Stimulated activated CD4-positive, alpha-beta T cell treated with anti-CD3 and anti-CD28 coated beads, Interleukin-15, amount 100 ng/mL, for 48 hours (primary cell): ENCODE results near the gene ZCCHC17.

ENCODE experiments used
- DNase-seq, 2 donors: peaks; one replicate each; pipeline ENCODE4 v3.0.0-alpha.2; 2020; ENCODE audit warnings: low read depth in 2 of 2

The ZCCHC17 gene

DNA sequence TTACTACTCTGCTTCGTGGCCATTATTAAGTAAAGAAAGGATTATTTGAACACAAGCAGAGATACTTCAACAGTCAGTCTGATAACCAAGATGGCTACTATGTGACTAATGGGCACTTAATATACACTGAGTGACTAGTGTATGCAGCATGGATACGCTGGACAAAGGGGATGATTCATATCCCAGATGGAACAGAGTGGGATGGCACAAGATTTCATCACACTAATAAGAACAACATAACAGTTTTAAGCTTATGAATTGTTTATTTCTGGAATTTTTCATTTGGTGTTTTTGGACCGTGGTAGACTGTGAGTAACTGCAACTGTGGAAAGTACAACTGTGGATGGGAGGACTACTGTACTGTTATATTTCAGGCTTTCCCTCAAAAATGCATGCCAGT lies 9.4 kb downstream of the ZCCHC17 start:
- no peak for DNase-seq

DNA sequence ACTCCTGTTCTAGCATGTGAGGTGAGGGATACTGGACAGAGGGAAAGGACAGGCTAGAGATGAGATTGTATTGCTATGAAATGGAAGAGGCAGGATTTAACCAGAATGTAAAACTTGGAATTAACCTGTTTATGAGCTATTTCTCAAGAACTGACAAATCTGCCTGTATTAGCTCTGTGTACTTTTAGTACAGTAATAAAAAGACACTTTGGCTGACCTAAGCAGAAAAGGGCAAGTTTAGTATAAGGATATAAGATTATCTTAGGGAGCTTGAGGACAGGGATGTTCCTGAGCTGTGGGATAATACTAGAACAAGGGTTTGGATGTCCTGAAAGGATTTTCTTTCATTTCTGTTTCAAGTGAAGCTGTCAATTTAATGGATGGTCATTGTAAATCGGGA lies 11.2 kb downstream of the ZCCHC17 start:
- no peak for DNase-seq

DNA sequence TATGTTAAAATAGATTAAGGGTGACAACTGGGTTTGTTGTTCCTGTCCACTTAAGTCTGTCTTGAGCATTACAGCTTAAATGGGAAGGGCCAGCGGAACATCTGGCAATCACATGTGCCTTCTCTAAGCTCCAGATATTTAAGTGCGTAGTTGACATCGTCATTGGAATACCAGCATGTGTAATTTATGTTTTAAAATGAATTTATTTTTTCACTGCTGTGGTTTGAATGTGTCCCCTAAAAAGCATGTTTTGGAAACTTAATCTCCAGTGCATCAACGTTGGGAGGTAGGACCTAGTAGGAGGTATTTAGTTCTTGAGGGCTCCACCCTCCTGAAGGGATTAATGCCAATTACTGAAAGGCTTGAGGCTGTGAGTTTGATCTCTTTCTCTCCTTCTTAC lies 13.4 kb downstream of the ZCCHC17 start:
- no peak for DNase-seq

DNA sequence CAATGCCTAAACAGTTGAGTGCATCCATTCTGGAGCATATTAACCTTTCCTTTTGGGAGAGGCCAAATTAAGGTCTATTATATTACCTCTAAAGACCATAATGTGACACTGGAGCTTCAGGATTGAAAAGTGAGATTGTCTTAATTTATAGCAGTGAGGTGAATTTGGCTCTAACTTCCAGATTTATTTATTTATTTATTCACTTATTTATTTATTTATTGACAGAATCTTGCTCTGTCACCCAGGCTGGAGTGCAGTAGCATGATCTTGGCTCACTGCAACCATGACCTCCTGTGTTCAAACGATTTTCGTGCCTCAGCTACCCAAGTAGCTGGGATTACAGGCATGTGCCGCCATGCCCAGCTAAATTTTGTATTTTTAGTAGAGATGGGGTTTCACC lies 19.1 kb downstream of the ZCCHC17 start:
- no peak for DNase-seq

DNA sequence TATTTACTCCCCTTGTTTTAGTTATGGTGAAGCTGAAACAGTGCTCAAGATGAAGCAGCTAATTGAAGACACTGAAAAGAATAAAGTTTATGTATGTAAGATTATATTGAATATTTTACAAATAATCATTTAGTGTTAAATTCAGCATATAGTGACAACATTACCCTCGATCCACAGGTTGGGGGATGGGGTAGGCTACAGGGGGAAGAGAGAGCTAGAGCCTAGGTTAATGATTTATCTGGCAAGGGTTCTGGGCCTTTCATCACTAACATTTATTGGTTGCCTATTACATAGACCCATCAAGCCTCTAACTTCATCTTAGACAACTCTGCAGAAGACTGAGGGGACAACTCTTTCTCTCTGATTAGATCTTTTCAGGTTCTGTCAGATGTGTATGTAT lies 21.3 kb downstream of the ZCCHC17 start:
- no peak for DNase-seq

DNA sequence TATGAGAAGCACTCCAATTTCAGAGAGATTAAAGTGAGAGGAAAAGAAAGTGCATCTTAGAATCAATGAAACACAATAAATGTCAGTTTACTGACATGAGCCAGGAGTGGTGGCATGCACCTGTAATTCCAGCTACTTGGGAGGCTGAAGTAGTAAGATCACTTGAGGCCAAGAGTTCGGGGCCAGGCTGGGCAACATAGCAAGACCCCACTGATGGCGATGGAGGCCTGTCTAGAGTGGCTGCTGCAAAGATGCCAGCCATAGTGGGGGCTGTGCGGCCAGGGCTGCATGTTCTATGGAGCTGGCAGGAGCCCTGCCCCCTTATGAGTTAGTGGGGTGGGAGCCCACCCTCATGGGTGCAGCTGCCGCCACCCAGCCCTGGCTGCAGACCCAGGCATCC lies 27.3 kb downstream of the ZCCHC17 start:
- DNase-seq, result no peak

DNA sequence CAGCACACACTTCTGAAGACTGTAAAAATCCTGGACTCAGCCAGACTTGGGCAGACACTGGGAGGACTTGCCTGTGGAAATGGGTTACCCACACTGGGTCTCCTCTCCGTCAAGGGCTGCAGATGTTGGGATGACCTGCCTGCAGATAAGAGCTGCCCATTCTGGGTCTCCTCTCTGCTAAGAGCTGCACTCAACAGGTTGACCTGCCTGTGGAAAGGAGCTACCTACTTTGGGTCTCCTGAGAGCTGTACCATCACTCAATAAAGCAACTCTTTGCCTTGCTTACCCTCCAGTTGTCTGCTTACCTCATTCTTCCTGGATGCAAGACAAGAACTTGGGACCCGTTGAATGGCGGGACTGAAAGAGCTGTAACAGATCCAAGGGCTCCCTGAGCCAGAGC lies 28.2 kb downstream of the ZCCHC17 start:
- DNase-seq, result no peak

DNA sequence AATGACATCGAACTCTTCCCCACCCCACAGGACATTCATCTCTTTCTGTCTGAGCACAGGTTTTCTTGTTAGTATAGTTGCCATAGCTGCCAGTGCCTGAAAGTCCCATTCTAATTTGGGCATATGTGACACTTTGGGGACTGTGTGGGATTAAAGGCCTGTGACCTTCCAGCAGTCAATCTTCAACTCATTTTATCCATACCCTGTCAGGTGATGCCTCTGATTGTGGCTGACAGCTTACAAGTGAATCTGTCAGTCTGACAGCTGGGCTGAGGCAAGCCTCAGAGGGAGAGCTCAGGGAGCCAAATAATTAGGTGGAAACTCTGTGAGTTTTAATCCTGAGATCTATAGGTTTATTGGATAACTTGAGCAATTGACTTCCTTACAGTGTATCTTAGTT lies 29.6 kb downstream of the ZCCHC17 start:
- no peak for DNase-seq

DNA sequence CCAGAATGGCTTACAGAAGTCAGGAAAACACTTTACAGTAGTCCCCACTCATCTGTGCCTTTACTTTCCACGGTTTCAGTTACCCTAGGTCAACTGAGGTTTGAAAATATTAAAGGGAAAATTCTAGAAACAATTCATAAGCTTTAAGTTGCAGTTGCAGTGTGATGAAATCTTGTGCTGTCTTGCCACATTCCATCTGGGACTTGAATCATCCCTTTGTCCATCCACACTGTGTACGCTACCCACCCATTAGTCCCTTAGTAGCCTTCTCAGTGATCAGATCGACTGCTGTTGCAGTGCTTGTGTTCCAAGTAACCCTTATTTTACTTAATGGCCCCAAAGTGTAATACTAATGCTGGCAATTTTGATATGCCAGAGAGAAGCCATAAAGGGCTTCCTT lies 30.5 kb downstream of the ZCCHC17 start:
- DNase-seq, result no peak

DNA sequence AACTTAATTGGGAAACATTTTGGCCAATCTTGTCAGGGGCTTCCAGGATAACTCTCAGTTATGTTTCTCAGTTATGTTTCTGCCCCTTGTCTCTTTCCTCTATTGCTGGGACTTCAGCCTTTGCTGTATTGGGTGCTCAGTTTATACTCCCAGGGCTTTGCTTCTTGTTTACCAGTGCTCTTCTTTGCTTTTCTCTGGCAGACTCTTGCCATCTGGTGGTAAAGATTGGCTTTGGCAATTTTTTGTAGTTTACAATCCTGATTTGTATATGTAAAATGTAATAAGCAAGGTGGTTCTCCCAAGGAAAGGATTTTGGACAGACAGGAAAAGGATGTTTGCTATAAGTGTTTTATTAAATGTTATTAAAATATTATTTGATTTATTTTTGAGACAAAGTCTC lies 38.2 kb downstream of the ZCCHC17 start:
- DNase-seq, result no peak

DNA sequence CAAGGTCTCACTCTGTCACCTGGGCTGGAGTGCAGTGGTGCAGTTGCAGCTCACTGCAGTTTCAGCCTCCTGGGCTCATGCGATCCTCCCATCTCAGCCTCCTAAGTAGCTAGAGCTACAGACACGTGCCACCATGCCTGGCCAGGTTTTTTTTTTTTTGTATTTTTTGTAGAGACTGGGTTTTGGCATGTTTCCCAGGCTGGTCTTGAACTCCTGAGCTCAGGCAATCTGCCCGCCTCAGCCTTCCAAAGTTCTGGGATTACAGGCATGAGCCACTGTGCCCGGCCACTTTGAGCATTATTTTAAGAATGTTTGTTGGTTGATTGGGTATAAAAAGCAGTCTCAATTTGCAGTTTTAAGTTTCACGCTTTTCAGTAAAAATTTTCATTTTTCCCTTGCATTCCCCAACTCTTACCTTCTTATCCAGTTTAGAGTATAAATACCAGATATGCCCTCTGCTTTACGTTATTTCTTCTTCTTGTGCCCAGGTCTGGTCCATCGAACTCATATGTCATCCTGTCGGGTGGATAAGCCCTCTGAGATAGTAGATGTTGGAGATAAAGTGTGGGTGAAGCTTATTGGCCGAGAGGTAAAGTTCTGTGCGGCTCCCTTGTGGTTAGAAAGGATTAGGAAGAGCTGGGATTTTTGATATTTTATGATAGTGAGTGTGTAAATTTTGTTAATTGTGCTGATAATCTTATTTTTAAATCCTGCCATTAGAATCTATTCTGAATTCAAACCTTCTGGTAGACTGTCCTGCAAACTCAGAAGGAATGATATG lies 40.0 kb downstream of the ZCCHC17 start:
- DNase-seq, result no peak

DNA sequence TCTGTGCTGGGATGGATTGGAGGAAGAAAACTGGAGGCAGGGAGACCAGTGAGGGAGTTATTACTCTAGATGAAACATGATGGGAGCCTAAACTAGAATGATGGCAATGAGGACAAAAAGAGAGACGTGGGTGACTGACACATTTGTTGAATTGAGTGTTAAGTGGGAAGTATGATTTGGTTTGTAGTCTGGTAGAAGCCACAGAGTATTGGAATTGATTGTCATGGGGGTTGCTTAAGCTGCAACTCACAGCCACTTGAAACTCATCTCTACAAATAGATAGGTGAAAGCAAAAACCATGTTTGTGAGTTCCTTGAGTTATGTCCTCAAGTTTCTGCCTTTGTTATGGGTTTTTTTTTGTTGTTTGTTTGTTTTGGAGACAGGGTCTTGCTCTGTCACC lies 47.7 kb downstream of the ZCCHC17 start:
- no peak for DNase-seq

DNA sequence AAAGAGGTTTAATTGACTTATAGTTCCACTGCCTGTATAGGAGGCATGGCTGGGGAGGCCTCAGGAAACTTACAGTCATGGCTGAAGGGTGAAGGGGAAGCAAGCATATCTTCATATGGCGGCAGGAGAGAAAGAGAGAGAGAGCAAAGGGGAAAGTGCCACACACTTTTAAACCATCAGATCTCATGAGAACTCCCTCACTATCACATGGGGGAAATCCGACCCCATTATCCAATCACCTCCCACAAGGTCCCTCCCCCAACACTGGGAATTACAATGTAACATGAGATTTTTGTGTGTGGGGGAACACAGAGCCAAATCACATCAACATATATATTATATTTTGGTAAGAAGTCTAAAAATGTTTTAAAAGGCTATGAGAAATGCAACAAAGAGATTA lies 48.8 kb downstream of the ZCCHC17 start:
- DNase-seq, result no peak

DNA sequence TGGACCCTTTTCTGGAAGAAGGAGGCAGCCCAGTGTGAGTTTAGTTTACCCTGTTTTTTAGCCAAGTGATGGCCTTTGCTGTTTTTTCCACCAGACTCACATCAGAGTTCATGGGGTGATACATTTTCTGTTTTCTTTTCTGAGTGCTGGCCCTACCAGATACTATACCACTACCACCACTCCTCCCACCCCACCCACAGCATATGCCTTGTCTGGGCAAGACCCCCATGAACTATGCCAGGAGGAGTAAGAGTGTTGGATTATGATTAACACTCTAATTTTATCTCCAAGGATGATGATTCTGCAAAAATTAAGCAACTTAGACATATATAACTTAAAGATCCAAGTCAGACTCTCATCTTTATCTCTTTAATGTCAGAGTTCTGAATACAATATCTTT lies 50.0 kb downstream of the ZCCHC17 start:
- DNase-seq, result no peak

DNA sequence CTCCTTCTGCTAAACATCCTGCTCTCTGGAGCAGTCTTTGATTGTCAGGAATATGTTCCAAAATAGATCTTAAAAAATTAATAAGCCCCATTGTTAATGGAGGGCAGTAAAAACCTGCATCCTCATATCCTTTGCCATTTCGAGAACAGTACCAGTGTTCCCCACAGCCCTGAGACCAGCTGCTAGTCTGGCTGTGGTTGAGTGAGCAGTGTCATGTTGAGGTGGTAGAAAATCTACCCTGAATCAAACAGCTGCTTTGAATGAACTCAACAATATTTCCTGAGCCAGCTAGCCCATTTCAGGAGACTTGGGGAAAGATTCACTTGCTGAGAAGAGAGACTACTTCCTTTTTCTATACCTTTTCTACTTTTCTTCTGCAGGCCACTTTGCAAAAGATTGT lies 51.6 kb downstream of the ZCCHC17 start:
- DNase-seq, result no peak

DNA sequence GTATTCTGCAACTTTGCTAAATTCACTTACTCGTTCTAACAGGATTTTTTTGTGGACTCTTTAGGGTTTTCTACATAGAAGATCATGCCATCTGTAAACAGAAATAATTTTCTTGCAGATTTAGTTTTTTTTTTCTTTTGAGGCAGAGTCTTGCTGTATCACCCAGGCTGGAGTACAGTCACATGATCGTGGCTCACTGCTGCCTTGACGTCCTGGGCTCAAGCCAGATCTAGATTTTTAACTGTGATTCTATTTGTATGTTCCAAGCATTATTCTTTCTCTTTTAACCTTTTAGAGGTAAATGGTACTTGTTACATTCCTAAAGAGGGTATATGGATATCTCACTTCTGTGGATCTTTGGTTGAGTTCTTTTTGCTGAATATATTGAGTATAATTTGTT lies 57.5 kb downstream of the ZCCHC17 start:
- no peak for DNase-seq

DNA sequence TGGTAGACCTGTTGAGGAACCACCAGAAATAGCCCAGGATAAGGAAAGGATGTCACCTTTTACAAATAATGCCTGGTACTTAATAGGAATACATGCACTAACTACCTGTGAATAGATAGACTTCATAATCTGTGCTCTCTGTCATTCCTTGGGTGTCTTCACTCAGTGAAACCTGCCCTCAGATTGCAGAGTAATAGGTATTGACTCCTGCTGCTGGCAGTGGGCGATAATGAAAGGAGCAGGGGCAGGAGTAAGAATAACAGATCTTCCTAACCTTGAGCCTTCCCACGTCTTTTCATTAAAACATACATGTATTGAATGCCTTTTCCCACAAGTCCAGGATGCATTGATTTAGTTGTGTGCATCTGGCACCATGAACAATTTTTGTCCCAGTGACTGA lies 59.6 kb downstream of the ZCCHC17 start:
- DNase-seq, result no peak

DNA sequence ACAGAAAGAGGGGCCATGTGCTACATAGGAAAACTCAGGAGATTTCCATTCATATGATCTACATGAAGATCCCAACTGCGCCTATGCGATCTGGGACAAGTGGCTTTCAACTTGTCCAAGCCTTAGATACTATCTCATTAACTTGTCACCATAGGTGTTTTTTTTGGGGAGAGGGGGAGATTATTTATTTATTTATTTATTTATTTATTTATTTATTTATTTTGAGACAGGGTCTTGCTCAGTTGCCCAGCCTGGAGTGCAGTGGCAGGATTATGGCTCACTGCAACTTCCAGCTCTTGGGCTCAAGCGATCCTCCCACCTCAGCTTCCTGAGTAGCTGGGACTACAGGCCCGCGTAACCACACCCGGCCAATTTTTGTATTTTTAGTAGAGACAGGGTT lies 64.8 kb downstream of the ZCCHC17 start:
- no peak for DNase-seq

DNA sequence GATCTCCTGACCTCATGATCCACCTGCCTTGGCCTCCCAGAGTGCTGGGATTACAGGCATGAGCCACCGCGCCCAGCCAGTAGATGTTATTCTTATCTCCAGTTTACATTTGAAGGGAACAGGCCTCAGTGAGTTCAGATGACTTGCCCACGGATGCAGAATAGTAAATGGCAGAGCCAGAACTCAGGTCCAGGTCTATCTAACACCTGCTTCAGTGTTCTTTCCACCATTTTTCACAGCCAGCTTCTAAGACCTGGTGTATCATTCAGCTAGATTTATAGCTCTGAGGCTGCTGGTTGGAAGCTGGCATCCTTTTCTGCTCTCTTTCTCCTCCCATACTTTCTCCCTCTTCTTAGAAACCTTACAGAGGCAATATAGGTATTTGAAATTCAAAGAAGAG lies 65.2 kb downstream of the ZCCHC17 start:
- DNase-seq, result no peak

DNA sequence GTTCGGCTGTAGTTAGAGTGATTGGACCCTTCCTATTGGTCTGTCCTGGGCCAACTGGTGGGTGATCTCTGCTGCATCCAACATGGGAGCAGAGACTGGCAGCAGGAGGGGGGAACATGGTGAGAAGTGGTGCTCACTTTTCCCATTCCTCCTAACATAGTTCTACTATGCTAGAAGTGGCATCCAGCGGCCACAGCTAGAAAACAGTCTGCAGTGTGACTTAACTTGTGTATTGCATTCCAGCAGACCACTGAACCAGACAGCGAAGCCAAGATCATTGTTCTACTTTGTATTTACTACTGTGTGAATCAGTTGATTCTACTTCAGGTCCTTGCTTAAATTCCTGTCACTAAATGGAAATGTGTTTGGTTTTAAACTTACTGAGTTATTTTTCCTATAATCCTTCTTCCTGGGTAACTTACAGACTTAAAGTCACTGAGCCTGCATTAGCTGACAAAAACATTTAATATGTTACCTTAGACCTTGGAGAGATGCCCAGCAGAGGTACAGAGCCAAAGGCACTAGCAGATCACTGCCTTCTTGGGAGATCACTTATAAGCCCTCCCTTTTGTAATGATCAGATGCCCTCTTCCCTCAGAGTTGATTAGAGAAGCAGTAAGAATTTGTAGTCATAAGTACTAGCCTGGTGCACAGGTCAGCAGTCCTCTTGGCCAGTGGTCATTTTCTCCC lies 67.9 kb downstream of the ZCCHC17 start:
- no peak for DNase-seq

DNA sequence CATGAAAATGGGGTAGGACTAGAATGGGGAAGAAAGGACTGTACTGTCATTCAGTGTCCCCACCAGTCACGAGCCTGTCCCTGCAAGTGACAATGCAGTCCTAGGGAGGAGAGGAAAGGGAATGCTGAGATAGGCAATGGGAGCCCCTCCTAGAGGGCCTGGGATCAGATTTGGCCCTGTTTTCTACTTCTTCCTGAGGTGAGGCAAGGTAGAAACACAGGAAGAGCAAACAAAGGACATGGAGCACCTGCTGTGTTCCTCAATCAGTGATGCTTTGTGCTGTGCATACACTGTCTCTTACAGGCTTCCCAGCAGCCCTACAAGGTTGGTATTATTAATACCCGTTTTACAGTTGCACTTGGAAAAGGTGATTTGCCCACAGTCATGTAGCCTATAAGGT lies 70.0 kb downstream of the ZCCHC17 start:
- DNase-seq, result no peak

DNA sequence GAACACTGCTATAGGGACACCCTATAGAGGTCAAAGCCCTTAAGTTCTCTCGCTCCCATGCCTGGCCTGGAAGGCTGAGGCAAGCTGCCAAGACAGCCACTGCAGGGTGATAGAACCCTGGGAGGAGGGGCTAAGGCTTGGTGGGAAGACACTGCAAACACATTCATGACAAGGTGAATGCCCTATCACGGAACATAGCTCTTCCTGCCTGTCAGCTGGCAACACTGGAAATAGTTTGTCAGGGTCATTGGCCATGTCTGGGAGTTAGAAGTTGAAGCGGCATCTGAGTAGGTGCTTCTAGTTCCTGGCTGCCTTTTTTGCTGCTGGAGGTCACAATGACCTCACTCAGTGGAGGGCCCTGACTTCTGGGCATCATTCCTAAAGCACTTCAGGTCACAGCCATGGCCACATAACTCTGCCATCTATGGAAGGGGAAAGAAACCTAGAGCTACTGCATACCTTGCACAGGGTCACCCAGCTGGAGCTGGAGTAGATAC lies 71.8 kb downstream of the ZCCHC17 start:
- no peak for DNase-seq

DNA sequence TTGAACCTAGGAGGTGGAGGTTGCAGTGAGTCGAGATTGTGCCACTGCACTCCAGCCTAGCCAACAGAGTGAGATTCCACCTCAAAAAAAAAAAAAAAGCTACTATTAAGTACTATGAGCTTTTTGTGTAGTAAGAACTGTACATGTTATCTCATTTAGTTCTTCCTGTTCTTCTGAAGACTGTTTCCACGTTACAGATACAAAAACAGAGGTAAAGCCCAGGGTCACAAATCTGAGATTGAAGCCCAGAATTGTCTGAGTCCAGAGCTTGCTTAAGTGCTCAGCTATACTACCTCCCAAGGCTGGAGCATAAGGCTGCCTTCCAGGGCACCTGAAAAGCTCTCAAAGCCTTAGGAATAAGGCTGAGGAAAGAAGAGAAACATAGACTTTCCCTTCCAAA lies 73.2 kb downstream of the ZCCHC17 start:
- no peak for DNase-seq

DNA sequence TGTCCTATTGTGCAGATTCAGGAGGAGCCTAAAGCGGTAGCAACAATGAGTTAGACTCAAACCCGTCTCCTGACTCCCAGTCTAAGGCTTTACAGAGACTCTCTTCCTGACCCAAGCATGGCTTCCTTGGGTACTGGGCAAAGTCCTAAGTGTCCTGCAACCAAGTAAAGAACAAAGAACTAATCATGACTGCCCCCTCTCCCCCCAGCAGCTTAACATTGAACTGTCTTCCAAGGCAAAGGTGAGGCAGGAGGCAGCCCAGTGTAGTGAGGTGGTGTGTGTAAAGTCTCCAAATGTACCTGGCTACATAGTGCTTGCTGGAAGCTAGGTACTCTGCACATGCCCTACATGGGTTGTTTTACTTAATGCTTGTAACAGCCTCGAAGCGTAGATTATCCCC lies 73.7 kb downstream of the ZCCHC17 start:
- no peak for DNase-seq
